Measurements from ENCODE around the gene KLHL29. TPM values are rescaled to one million over a fixed set of nuclear protein-coding genes. Genes with fewer than 3 reads are reported as not detected.

The KLHL29 gene
- total and polyA plus RNA-seq, 2 donors (not counting 1 experiment from before 2014, with no cell fraction given) = 1.3 to 3.4 TPM

GRCh38 chr2:23476786-23477185 lies 91.8 kb downstream of the KLHL29 start:
- TF ChIP-seq CTCF (IDR thresholded peaks at IDR 0.05) (no peak), EZH2 (IDR thresholded peaks at IDR 0.05; ENCODE audit: borderline replicate concordance, insufficient read depth, low read depth, low read length, poor library complexity, severe bottlenecking) (no peak)
- no peaks in the 10 kb centered on the region for H3K4me1 ChIP-seq (ENCODE audit: control insufficient read depth in 2 of 2, insufficient read depth in 2 of 2, low read length in 2 of 2)
- H3K36me3 ChIP-seq (replicated peaks in 1 of 2; ENCODE audit: control extremely low read depth in 1 of 2, control insufficient read depth in 1 of 2, extremely low read depth in 1 of 2, insufficient read depth in 2 of 2, low read length in 1 of 2) = no peaks in the 10 kb centered on the region
- POLR2A ChIA-PET = no interaction called here
- H3K79me2 ChIP-seq (ENCODE audit: control insufficient read depth, insufficient read depth, low read length) = no peaks in the 10 kb centered on the region
- intact Hi-C loops (cut with micrococcal nuclease) = no loop called here
- Mint-ChIP-seq H3K27ac (no peak overlapping the region), H3K27me3 (peaks cover 9% of the 10 kb centered on the region), H3K4me3 (no peak overlapping the region), H3K9me3 (ENCODE audit: insufficient read depth) (no peaks in the 10 kb centered on the region), H3K4me1 (no peaks in the 10 kb centered on the region)
- ATAC-seq (ENCODE audit: low read depth) (no peak), DNase-seq (no peak)
- no peak overlapping the region for H2AFZ ChIP-seq (ENCODE audit: insufficient read depth, low read depth, low read length, poor library complexity, severe bottlenecking)
- no peaks in the 10 kb centered on the region for H3K9me3 ChIP-seq (ENCODE audit: control extremely low read depth in 1 of 3, control insufficient read depth in 2 of 3, insufficient read depth in 1 of 3, low read length in 2 of 3)
- WGBS (ENCODE audit: insufficient coverage) = 78% methylated on average over 7 of the region's 7 CpGs
- H4K20me1 ChIP-seq (ENCODE audit: control insufficient read depth, insufficient read depth, low read length, poor library complexity, severe bottlenecking) = no peaks in the 10 kb centered on the region
- CTCF ChIA-PET = no interaction called here
- H3K27me3 ChIP-seq (replicated peaks in 1 of 4; ENCODE audit: control extremely low read depth in 1 of 4, control insufficient read depth in 3 of 4, insufficient read depth in 4 of 4, low read length in 3 of 4) = peaks cover 0 to 6% (median 0%) of the 10 kb centered on the region in 4 experiments
- H3K4me3 ChIP-seq (ENCODE audit: control extremely low read depth in 1 of 5, extremely low read depth in 1 of 5, insufficient read depth in 1 of 5, low read depth in 2 of 5, low read length in 4 of 5) = no peak overlapping the region
- H3K9ac ChIP-seq (ENCODE audit: low read length) = no peak overlapping the region
- H3K27ac ChIP-seq (ENCODE audit: low read length in 2 of 2) = no peak overlapping the region
- no peak overlapping the region for H3K4me2 ChIP-seq (replicated peaks; ENCODE audit: low read depth, low read length, poor library complexity, severe bottlenecking)

GRCh38 chr2:23477392-23477791 lies 92.4 kb downstream of the KLHL29 start:
- Histone ChIP-seq H3K9ac (ENCODE audit: low read length) (no peak overlapping the region), H4K20me1 (ENCODE audit: control insufficient read depth, insufficient read depth, low read length, poor library complexity, severe bottlenecking) (no peaks in the 10 kb centered on the region), H3K4me3 (ENCODE audit: control extremely low read depth in 1 of 5, extremely low read depth in 1 of 5, insufficient read depth in 1 of 5, low read depth in 2 of 5, low read length in 4 of 5) (no peak overlapping the region), H3K36me3 (replicated peaks in 1 of 2; ENCODE audit: control extremely low read depth in 1 of 2, control insufficient read depth in 1 of 2, extremely low read depth in 1 of 2, insufficient read depth in 2 of 2, low read length in 1 of 2) (no peaks in the 10 kb centered on the region), H3K4me2 (replicated peaks; ENCODE audit: low read depth, low read length, poor library complexity, severe bottlenecking) (no peak overlapping the region), H3K27me3 (replicated peaks in 1 of 4; ENCODE audit: control extremely low read depth in 1 of 4, control insufficient read depth in 3 of 4, insufficient read depth in 4 of 4, low read length in 3 of 4) (peaks cover 0 to 6% (median 0%) of the 10 kb centered on the region in 4 experiments), H3K79me2 (ENCODE audit: control insufficient read depth, insufficient read depth, low read length) (no peaks in the 10 kb centered on the region), H3K27ac (ENCODE audit: low read length in 2 of 2) (no peak overlapping the region), H3K4me1 (ENCODE audit: control insufficient read depth in 2 of 2, insufficient read depth in 2 of 2, low read length in 2 of 2) (no peaks in the 10 kb centered on the region), H2AFZ (ENCODE audit: insufficient read depth, low read depth, low read length, poor library complexity, severe bottlenecking) (no peak overlapping the region), H3K9me3 (ENCODE audit: control extremely low read depth in 1 of 3, control insufficient read depth in 2 of 3, insufficient read depth in 1 of 3, low read length in 2 of 3) (no peaks in the 10 kb centered on the region)
- no peaks in the 10 kb centered on the region for H3K9me3 Mint-ChIP-seq (ENCODE audit: insufficient read depth)
- peaks cover 9% of the 10 kb centered on the region for H3K27me3 Mint-ChIP-seq
- no peaks in the 10 kb centered on the region for H3K4me1 Mint-ChIP-seq
- ChIA-PET POLR2A (no interaction called here), CTCF (no interaction called here)
- WGBS (ENCODE audit: insufficient coverage) = 100% methylated on average over 8 of the region's 11 CpGs
- intact Hi-C loops (cut with micrococcal nuclease) = no loop called here
- no peak overlapping the region for H3K4me3 Mint-ChIP-seq
- ATAC-seq (ENCODE audit: low read depth) (no peak), DNase-seq (no peak)
- H3K27ac Mint-ChIP-seq = no peak overlapping the region
- TF ChIP-seq EZH2 (IDR thresholded peaks at IDR 0.05; ENCODE audit: borderline replicate concordance, insufficient read depth, low read depth, low read length, poor library complexity, severe bottlenecking) = no peak
- no peak for TF ChIP-seq CTCF (IDR thresholded peaks at IDR 0.05)

Measured in B cell (primary cell).